Esophagus muscularis mucosa (tissue), 4 donors: ENCODE measurements around the gene GABRD. TPM values are rescaled to one million over a fixed set of nuclear protein-coding genes. Genes with fewer than 3 reads are reported as not detected.

Experiments used
- DNase-seq: peaks from one replicate; pipeline ENCODE4 v3.0.0-alpha.2; 2017; ENCODE audit errors: extremely low spot score
- H3K27ac ChIP-seq, 4 donors: fragments of 200-600 bp; sonication (generic); replicated peaks in 1 of 4; 1 replicate in 3 of 4; 2 replicates in 1 of 4; pipeline ENCODE4 v1.5.1; 2016 to 2019; ENCODE audit warnings: mild to moderate bottlenecking in 1 of 4
- H3K27me3 ChIP-seq, 4 donors: fragments of 200-600 bp; sonication (generic); one replicate each; pipeline versions ENCODE4 v1.5.1 to v1.6.0; 2016 to 2019
- H3K36me3 ChIP-seq, 4 donors: fragments of 200-600 bp; sonication (generic); one replicate each; pipeline ENCODE4 v1.5.1; 2016 to 2019
- H3K4me1 ChIP-seq, 4 donors: fragments of 200-600 bp; sonication (generic); one replicate each; pipeline ENCODE4 v1.5.1; 2016 to 2019
- H3K4me3 ChIP-seq, 4 donors: fragments of 200-600 bp; sonication (generic); 1 replicate in 2 of 4; 2 replicates in 2 of 4; pipeline ENCODE4 v1.5.1; 2016 to 2019; ENCODE audit warnings: mild to moderate bottlenecking in 4 of 4, moderate library complexity in 1 of 4
- H3K9me3 ChIP-seq, 4 donors: fragments of 200-600 bp; sonication (generic); 1 replicate in 3 of 4; 2 replicates in 1 of 4; pipeline ENCODE4 v1.5.1; 2016 to 2019
- EP300 ChIP-seq: sonication (generic); formaldehyde crosslinking; IDR thresholded peaks from one replicate; pipeline ENCODE4 v1.6.1; 2017; ENCODE audit warnings: antibody characterized with exemption
- POLR2A ChIP-seq: fragments of 450-650 bp; IDR thresholded peaks from one replicate; pipeline ENCODE4 v1.6.1; 2017; ENCODE audit warnings: antibody characterized with exemption, moderate library complexity, mild to moderate bottlenecking, low read depth
- POLR2AphosphoS5 ChIP-seq, 2 donors: sonication (generic); formaldehyde crosslinking; IDR thresholded peaks; one replicate each; pipeline ENCODE4 v1.6.1; 2017; ENCODE audit warnings: antibody characterized with exemption in 2 of 2
- WGBS: methylation state at CpG from one replicate; pipeline ENCODE4 v1.1.5; 2018; 5-methylcytosine and 5-hydroxymethylcytosine counted together
- intact Hi-C: fragments of 100-400 bp; cut with DNase I; formaldehyde crosslinking; loops from one replicate; pipeline ENCODE4 v1.15.1; 2023
- total RNA-seq, 4 donors: library from RNA; depleted of rRNA; stranded (reverse); fragments of >200 nt; gene quantifications; one replicate each; pipeline versions ENCODE4 v1.1.0 to v1.2.1, GENCODE V29; 2016
- TF ChIP-seq, protein P1 (sequence below), 3 experiments: fragments of 200-600 bp in 2 of 3; fragments of 450-650 bp in 1 of 3; sonication (generic) in 2 of 3; IDR thresholded peaks; one replicate each; pipeline ENCODE4 v1.5.1; 2017 to 2019; ENCODE audit warnings: antibody characterized with exemption in 3 of 3, mild to moderate bottlenecking in 2 of 3, moderate library complexity in 1 of 3

The GABRD gene
- total RNA-seq, 4 donors from 2014 or later: not detected

DNA sequence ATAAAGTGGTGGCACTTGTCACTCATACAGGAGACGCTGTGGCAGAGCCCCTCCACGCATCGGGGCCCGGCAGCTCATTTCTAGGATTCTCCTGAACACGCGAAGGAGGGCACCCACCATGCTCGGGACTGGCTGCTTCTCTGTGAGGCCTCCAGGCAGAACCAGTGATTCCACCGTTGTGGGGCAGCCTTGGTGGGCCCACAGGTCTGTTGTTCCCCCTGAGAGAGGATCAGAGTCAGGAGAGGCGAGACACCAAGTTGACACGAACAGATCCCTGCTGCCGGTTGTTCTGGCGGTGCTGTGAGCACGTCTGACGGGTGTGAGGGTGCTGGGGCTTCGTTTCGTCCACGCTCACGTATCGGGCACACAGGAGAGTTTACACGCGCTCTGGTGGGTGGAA lies 57.7 kb downstream of the GABRD start:
- Histone ChIP-seq H3K4me1 (no peaks in the 10 kb centered on the region), H3K9me3 (peaks cover 0 to 39% (median 32%) of the 10 kb centered on the region in 4 donors), H3K27me3 (peaks cover 0 to 83% (median 0%) of the 10 kb centered on the region in 4 donors), H3K4me3 (no peak overlapping the region), H3K27ac (no peak overlapping the region), H3K36me3 (no peaks in the 10 kb centered on the region)
- intact Hi-C loops: no loop called here
- WGBS: 95% methylated on average over 21 of the region's 21 CpGs
- DNase-seq: no peak
- TF ChIP-seq, protein P1, sequence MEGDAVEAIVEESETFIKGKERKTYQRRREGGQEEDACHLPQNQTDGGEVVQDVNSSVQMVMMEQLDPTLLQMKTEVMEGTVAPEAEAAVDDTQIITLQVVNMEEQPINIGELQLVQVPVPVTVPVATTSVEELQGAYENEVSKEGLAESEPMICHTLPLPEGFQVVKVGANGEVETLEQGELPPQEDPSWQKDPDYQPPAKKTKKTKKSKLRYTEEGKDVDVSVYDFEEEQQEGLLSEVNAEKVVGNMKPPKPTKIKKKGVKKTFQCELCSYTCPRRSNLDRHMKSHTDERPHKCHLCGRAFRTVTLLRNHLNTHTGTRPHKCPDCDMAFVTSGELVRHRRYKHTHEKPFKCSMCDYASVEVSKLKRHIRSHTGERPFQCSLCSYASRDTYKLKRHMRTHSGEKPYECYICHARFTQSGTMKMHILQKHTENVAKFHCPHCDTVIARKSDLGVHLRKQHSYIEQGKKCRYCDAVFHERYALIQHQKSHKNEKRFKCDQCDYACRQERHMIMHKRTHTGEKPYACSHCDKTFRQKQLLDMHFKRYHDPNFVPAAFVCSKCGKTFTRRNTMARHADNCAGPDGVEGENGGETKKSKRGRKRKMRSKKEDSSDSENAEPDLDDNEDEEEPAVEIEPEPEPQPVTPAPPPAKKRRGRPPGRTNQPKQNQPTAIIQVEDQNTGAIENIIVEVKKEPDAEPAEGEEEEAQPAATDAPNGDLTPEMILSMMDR (IDR thresholded peaks at IDR 0.05): no peak
- no peak for TF ChIP-seq EP300
- no peak for TF ChIP-seq POLR2A
- TF ChIP-seq POLR2AphosphoS5 (IDR thresholded peaks at IDR 0.05): no peak

DNA sequence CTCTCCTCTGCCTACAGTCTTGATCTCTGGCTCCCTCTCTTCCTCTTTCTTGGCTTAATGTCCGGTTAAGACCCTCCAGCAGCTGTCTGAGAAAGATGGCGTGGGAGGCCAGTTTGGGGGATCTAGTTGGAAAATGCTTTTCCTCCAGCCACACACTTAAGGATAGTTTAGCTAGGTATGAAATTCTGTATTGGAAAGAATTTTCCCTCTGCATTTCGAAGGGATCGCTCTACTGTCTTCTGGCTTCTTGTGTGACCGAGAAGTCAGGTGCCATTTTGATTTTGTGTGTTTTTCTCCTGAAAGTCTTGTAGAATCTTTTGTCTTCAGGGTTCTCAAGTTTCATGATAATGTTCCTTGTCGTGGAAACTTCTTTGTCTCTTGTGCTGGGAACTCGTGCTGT lies 59.0 kb downstream of the GABRD start:
- Histone ChIP-seq H3K4me3 (no peak overlapping the region), H3K36me3 (no peaks in the 10 kb centered on the region), H3K27me3 (peaks cover 0 to 83% (median 0%) of the 10 kb centered on the region in 4 donors), H3K9me3 (peaks cover 0 to 39% (median 32%) of the 10 kb centered on the region in 4 donors), H3K4me1 (no peaks in the 10 kb centered on the region), H3K27ac (no peak overlapping the region)
- TF ChIP-seq, protein P1 (IDR thresholded peaks at IDR 0.05): no peak
- TF ChIP-seq EP300 (no peak), POLR2AphosphoS5 (IDR thresholded peaks at IDR 0.05) (no peak), POLR2A (no peak)
- no peak for DNase-seq
- intact Hi-C loops: no loop called here
- WGBS: 92% methylated on average over 7 of the region's 7 CpGs

DNA sequence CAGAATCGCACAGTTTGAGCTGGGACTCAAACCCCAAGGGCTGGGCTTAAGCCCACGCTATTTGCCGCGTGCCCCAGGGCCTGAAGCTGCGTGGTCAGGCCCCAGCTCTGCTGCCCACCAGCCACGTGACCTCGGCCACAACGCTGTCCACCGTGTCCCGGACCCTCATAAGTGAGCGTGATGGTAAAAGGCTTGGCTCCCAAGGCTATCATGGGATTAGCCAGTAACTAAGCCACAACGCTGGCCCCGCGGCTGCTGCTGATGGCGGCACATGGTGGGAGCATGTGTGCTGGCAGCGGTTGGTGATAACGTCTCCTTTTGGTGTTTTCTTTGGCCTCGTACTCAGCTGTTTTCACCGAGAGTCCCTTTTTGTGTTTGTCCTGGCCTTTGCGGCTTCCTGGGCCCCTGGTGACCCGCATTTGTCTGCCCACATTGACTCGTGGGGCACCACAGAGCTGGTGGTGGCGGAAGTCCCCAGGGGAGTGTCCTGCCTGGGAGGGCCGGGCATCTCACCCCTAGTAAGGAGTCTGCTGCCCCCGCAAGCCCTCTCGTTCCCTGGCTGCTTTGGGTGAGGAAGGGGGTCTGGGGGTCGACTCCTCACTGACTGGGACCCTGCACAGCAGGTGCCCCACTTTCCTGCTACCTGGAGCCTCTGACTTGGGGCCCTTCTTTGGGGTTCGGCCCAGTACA lies 60.4 kb downstream of the GABRD start:
- H3K4me3 ChIP-seq: no peak overlapping the region
- H3K9me3 ChIP-seq: peaks cover 0 to 39% (median 32%) of the 10 kb centered on the region in 4 donors
- H3K36me3 ChIP-seq: no peaks in the 10 kb centered on the region
- intact Hi-C loops: no loop called here
- DNase-seq: no peak
- no peaks in the 10 kb centered on the region for H3K4me1 ChIP-seq
- TF ChIP-seq POLR2A (no peak), EP300 (no peak), POLR2AphosphoS5 (IDR thresholded peaks at IDR 0.05) (no peak)
- TF ChIP-seq, protein P1 (IDR thresholded peaks at IDR 0.05): no peak
- no peak overlapping the region for H3K27ac ChIP-seq
- peaks cover 0 to 74% (median 0%) of the 10 kb centered on the region in 4 donors for H3K27me3 ChIP-seq
- WGBS: 91% methylated on average over 23 of the region's 28 CpGs

DNA sequence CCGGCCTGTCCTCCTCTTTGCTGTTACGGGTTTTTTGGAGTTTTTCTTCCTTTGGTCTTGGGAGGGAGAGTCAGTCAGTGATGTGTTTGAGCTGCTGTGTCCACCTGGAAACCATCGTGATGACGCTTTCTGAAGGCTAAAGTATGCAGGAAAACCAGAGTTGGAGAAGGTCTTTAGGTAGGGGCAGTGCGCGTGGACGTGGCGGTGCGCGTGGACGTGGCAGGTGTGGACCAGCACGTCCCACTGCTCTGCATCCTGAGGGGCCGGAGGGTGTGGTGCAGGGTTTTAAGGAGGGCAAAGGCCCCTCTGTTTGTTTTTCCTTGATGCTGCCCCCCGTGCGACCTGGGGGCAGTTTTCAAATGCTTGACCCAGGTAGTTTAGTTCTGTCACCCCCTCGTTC lies 61.0 kb downstream of the GABRD start:
- H3K4me1 ChIP-seq: no peaks in the 10 kb centered on the region
- TF ChIP-seq, protein P1 (IDR thresholded peaks at IDR 0.05): no peak
- no peak for TF ChIP-seq POLR2AphosphoS5 (IDR thresholded peaks at IDR 0.05)
- TF ChIP-seq EP300: no peak
- TF ChIP-seq POLR2A: no peak
- WGBS: 90% methylated on average over 16 of the region's 16 CpGs
- intact Hi-C loops: no loop called here
- H3K27me3 ChIP-seq: peaks cover 0 to 74% (median 0%) of the 10 kb centered on the region in 4 donors
- H3K4me3 ChIP-seq: no peak overlapping the region
- H3K36me3 ChIP-seq: no peaks in the 10 kb centered on the region
- no peak for DNase-seq
- peaks cover 0 to 39% (median 32%) of the 10 kb centered on the region in 4 donors for H3K9me3 ChIP-seq
- no peak overlapping the region for H3K27ac ChIP-seq

Other genes with a start within 250 kb of the GABRD start
- 100 to 1,000 TPM in 1 of 4 donors, 10 to 100 TPM in 3; 66.4 to 119 (median 82.7) TPM for gene NADK, start 240.9 kb upstream of the GABRD start, total RNA-seq
- 100 to 1,000 TPM; 124 to 166 (median 161) TPM for gene GNB1, start 128.3 kb upstream of the GABRD start, total RNA-seq
- gene CALML6, start 104.1 kb upstream of the GABRD start, total RNA-seq: not detected
- gene TMEM52, start 100.1 kb upstream of the GABRD start, total RNA-seq: 1 to 10 TPM in 3 of 4 donors, not detected in 1; 1.4 to 6.3 (median 4.2) TPM
- not detected for gene CFAP74, start 15.6 kb upstream of the GABRD start, total RNA-seq
- gene PRKCZ, start 31.1 kb downstream of the GABRD start, total RNA-seq: 1 to 10 TPM; 3.1 to 5.4 (median 4.7) TPM
- gene FAAP20, start 175.4 kb downstream of the GABRD start, total RNA-seq: 10 to 100 TPM; 37.9 to 81.7 (median 55.7) TPM
- gene SKI, start 209.0 kb downstream of the GABRD start, total RNA-seq: 100 to 1,000 TPM in 2 of 4 donors, 10 to 100 TPM in 2; 70.1 to 190 (median 124) TPM